Liver (tissue), 3 donors: ENCODE data around the gene CDH4.

Experiments used
- EGR1 ChIP-seq, 2 donors: IDR thresholded peaks; 2 replicates each; pipeline ENCODE4 v1.6.1; 2016 to 2018; ENCODE audit warnings: antibody characterized with exemption in 2 of 2, low read depth in 2 of 2
- FOXA1 ChIP-seq: IDR thresholded peaks from 2 replicates; pipeline ENCODE4 v1.6.1; 2016; ENCODE audit warnings: antibody characterized with exemption
- YY1 ChIP-seq: IDR thresholded peaks from 2 replicates; pipeline ENCODE4 v1.6.1; 2016; ENCODE audit warnings: antibody characterized with exemption, mild to moderate bottlenecking
- TF ChIP-seq, protein P1 (sequence below): fragments of 150-350 bp; IDR thresholded peaks from 2 replicates; pipeline ENCODE4 v1.5.1; 2017; ENCODE audit warnings: improper control_type of control experiment, low read depth, low read length; ENCODE audit not compliant: missing input control
- TF ChIP-seq, protein P2 (sequence below): IDR thresholded peaks from 2 replicates; pipeline ENCODE4 v1.6.1; 2016; ENCODE audit warnings: antibody characterized with exemption, mild to moderate bottlenecking
- donor health status: healthy.
- donor health status: healthy.

GRCh38 chr20:61789329-61789728 is 537.3 kb downstream of the CDH4 start:
- TF ChIP-seq YY1 (no peak), FOXA1 (no peak), EGR1 (IDR thresholded peaks at IDR 0.05; ENCODE audit: low read depth in 2 of 2) (no peak)
- TF ChIP-seq, protein P1, sequence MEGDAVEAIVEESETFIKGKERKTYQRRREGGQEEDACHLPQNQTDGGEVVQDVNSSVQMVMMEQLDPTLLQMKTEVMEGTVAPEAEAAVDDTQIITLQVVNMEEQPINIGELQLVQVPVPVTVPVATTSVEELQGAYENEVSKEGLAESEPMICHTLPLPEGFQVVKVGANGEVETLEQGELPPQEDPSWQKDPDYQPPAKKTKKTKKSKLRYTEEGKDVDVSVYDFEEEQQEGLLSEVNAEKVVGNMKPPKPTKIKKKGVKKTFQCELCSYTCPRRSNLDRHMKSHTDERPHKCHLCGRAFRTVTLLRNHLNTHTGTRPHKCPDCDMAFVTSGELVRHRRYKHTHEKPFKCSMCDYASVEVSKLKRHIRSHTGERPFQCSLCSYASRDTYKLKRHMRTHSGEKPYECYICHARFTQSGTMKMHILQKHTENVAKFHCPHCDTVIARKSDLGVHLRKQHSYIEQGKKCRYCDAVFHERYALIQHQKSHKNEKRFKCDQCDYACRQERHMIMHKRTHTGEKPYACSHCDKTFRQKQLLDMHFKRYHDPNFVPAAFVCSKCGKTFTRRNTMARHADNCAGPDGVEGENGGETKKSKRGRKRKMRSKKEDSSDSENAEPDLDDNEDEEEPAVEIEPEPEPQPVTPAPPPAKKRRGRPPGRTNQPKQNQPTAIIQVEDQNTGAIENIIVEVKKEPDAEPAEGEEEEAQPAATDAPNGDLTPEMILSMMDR: no peak
- TF ChIP-seq, protein P2, sequence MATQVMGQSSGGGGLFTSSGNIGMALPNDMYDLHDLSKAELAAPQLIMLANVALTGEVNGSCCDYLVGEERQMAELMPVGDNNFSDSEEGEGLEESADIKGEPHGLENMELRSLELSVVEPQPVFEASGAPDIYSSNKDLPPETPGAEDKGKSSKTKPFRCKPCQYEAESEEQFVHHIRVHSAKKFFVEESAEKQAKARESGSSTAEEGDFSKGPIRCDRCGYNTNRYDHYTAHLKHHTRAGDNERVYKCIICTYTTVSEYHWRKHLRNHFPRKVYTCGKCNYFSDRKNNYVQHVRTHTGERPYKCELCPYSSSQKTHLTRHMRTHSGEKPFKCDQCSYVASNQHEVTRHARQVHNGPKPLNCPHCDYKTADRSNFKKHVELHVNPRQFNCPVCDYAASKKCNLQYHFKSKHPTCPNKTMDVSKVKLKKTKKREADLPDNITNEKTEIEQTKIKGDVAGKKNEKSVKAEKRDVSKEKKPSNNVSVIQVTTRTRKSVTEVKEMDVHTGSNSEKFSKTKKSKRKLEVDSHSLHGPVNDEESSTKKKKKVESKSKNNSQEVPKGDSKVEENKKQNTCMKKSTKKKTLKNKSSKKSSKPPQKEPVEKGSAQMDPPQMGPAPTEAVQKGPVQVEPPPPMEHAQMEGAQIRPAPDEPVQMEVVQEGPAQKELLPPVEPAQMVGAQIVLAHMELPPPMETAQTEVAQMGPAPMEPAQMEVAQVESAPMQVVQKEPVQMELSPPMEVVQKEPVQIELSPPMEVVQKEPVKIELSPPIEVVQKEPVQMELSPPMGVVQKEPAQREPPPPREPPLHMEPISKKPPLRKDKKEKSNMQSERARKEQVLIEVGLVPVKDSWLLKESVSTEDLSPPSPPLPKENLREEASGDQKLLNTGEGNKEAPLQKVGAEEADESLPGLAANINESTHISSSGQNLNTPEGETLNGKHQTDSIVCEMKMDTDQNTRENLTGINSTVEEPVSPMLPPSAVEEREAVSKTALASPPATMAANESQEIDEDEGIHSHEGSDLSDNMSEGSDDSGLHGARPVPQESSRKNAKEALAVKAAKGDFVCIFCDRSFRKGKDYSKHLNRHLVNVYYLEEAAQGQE: no peak
